Heart right ventricle (tissue), 16 donors: ENCODE results near the gene RPS6KA3. TPM values are rescaled to one million over a fixed set of nuclear protein-coding genes. Genes with fewer than 3 reads are reported as not detected.

Experiments used
- ATAC-seq, 8 donors: fragments of 200-7000 bp; cut with Tn5 transposase; one replicate each; pipeline ENCODE4 v1.9.1; 2020; ENCODE audit warnings: mild to moderate bottlenecking in 8 of 8, moderate library complexity in 8 of 8, moderate number of reproducible peaks in 1 of 8
- DNase-seq, 2 donors: peaks; one replicate each; pipeline ENCODE4 v3.0.0-alpha.2; 2020
- H3K27ac ChIP-seq, 10 donors: fragments of 200-600 bp; sonication (generic) in 2 of 10; one replicate each; pipeline versions ENCODE4 v1.5.0 to v1.8.0; 2020 to 2022; ENCODE audit warnings: mild to moderate bottlenecking in 3 of 10
- H3K27me3 ChIP-seq, 7 donors: fragments of 200-600 bp; one replicate each; pipeline ENCODE4 v1.8.0; 2021 to 2022; ENCODE audit warnings: mild to moderate bottlenecking in 2 of 7
- H3K36me3 ChIP-seq, 9 donors: fragments of 200-600 bp; sonication (generic) in 1 of 9; one replicate each; pipeline versions ENCODE4 v1.5.0 to v1.8.0; 2020 to 2022; ENCODE audit warnings: mild to moderate bottlenecking in 2 of 9
- H3K4me1 ChIP-seq, 9 donors: fragments of 200-600 bp; sonication (generic) in 1 of 9; one replicate each; pipeline versions ENCODE4 v1.5.0 to v1.8.0; 2020 to 2022; ENCODE audit warnings: mild to moderate bottlenecking in 4 of 9
- H3K4me3 ChIP-seq, 10 donors: fragments of 200-600 bp; sonication (generic) in 2 of 10; one replicate each; pipeline versions ENCODE4 v1.5.0 to v1.8.0; 2020 to 2022; ENCODE audit warnings: mild to moderate bottlenecking in 7 of 10, moderate library complexity in 2 of 10
- H3K9me3 ChIP-seq, 11 donors: fragments of 200-600 bp in 10 of 11; sonication (generic) in 2 of 11; one replicate each; pipeline versions ENCODE4 v1.5.0 to v1.8.0; 2013 to 2022; ENCODE audit warnings: mild to moderate bottlenecking in 2 of 11, control low read depth in 1 of 11, moderate library complexity in 1 of 11
- WGBS, 2 donors: extraction: QIAGEN DNeasy Blood & Tissue Kit; methylation state at CpG; one replicate each; pipeline ENCODE4 v1.1.7; 2013; ENCODE audit warnings: inconsistent platforms in 1 of 2; 5-methylcytosine and 5-hydroxymethylcytosine counted together
- intact Hi-C, 10 donors: fragments of 100-400 bp; cut with DNase I; formaldehyde crosslinking; loops; one replicate each; pipeline versions ENCODE4 v1.11.1 to v1.14.2; 2022
- polyA plus RNA-seq, 2 donors: library from polyadenylated mRNA; stranded (reverse); fragments of 200-250 nt; gene quantifications; one replicate each; pipeline ENCODE4 v1.2.3, GENCODE V29; 2013
- total RNA-seq, 10 donors: library from RNA; stranded (reverse); fragmentation: NEBNext Ultra II Directional in 3 of 10; extraction: Animal tissue kit (Norgen Biotek cat#: 25700) in 3 of 10; gene quantifications; one replicate each; pipeline versions ENCODE4 v1.2.1 to v1.2.4, GENCODE V29; 2021 to 2023
- TF ChIP-seq, protein P1 (sequence below), 9 donors: fragments of 200-600 bp; sonication (generic) in 2 of 9; IDR thresholded peaks; one replicate each; pipeline versions ENCODE4 v1.5.0 to v1.8.0; 2021 to 2022; ENCODE audit warnings: antibody characterized with exemption in 9 of 9, mild to moderate bottlenecking in 5 of 9, moderate library complexity in 1 of 9
- donor health status: Arrhythmogenic right ventricular cardiomyopathy.
- donor health status: ischemic (EF 13 %, LVEDD 7.1; RV severe dilation, severe dysfunction).
- donor health status: healthy with polysubstance abuse.
- donor health status: DM: no; HTN: yes; CAD: no.
- donor health status: DM: no; HTN: no; CAD: no.
- donor health status: ischemic (EF 25% LVEDD 6.9; RV normal size, moderate dysfunction).
- donor health status: ischemic (EF 25% LVEDD 5.7; RV mildly dilated, moderate dysfunction).
- donor health status: healthy.
- donor health status: DM: yes; HTN: yes; CAD: no.
- donor health status: Ischemic cardiomyopathy.
- donor health status: ischemic (EF 35%, LVEDD 5.7; RV mildly dilated, moderate dysfunction).
- donor health status: nonischemic (EF 11% LVEDD 7.7; RV severe dilation, severe dysfunction).
- donor health status: DM: yes; HTN: yes; CAD: no.
- donor health status: PGD.
- donor health status: ischemic (EF 29% LVEDD 5.4; RV normal size, mild dysfunction).
- donor health status: nonischemic (EF 23%, LVEDD 6.1; RV moderate dilation, normal function).

RPS6KA3 gene
- total and polyA plus RNA-seq, 12 donors: 6.7 to 42.5 (median 35.0) TPM

DNA sequence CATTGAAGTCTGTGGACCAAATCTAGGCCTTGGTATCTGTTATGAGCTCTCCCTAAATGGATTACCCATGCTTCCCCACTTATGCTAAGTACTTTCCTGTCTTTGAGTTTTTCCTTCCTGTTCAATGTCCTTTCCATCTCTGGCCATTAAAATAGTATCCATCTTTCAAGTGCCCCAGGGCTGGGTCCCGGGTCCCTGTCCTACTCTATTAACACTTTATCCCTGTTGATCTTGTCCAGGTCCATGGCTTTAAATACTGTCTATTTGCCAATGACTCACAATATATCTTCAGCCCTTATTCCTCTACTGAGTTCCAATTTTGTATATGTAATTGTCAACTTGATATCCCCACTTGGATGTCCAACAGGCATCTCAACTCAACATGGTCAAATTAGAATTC lies 17.7 kb upstream of the RPS6KA3 start:
- TF ChIP-seq, protein P1, sequence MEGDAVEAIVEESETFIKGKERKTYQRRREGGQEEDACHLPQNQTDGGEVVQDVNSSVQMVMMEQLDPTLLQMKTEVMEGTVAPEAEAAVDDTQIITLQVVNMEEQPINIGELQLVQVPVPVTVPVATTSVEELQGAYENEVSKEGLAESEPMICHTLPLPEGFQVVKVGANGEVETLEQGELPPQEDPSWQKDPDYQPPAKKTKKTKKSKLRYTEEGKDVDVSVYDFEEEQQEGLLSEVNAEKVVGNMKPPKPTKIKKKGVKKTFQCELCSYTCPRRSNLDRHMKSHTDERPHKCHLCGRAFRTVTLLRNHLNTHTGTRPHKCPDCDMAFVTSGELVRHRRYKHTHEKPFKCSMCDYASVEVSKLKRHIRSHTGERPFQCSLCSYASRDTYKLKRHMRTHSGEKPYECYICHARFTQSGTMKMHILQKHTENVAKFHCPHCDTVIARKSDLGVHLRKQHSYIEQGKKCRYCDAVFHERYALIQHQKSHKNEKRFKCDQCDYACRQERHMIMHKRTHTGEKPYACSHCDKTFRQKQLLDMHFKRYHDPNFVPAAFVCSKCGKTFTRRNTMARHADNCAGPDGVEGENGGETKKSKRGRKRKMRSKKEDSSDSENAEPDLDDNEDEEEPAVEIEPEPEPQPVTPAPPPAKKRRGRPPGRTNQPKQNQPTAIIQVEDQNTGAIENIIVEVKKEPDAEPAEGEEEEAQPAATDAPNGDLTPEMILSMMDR (IDR thresholded peaks at IDR 0.05): no peak
- no peaks in the 10 kb centered on the region for H3K4me1 ChIP-seq
- intact Hi-C loops: no loop called here
- peaks cover 0 to 4% (median 0%) of the 10 kb centered on the region in 11 donors for H3K9me3 ChIP-seq
- 65 to 72% methylated on average over 1 of the region's 1 CpG for WGBS, 2 donors
- H3K36me3 ChIP-seq: no peaks in the 10 kb centered on the region
- no peak for ATAC-seq
- H3K27ac ChIP-seq: no peak overlapping the region
- H3K27me3 ChIP-seq: peaks cover 0 to 7% (median 0%) of the 10 kb centered on the region in 7 donors
- DNase-seq: no peak
- no peak overlapping the region for H3K4me3 ChIP-seq

DNA sequence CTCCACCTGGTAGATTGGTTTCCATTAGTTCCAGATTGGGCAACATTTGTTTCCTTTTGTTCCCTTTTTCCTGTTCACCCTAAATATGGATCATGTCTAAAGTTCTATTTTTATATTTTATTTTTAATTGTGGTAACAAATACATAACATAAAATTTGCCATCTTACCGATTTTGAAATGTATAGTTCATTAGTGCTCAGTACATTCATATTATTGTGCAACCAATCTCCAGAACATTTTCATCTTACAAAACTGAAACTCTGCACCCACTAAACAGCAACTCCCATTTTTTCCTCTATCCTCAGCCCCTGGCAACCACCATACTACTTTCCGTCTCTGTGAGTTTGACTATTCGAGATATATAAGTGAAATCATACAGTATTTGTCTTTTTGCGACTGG lies 14.2 kb upstream of the RPS6KA3 start:
- DNase-seq: no peak
- WGBS, 2 donors: 76 to 86% methylated on average over 4 of the region's 4 CpGs
- TF ChIP-seq, protein P1 (IDR thresholded peaks at IDR 0.05): no peak
- Histone ChIP-seq H3K4me3 (no peak overlapping the region), H3K4me1 (no peaks in the 10 kb centered on the region), H3K36me3 (no peaks in the 10 kb centered on the region), H3K27me3 (no peaks in the 10 kb centered on the region), H3K27ac (no peak overlapping the region), H3K9me3 (peaks cover 0 to 4% (median 0%) of the 10 kb centered on the region in 11 donors)
- intact Hi-C loops: no loop called here
- ATAC-seq: no peak

DNA sequence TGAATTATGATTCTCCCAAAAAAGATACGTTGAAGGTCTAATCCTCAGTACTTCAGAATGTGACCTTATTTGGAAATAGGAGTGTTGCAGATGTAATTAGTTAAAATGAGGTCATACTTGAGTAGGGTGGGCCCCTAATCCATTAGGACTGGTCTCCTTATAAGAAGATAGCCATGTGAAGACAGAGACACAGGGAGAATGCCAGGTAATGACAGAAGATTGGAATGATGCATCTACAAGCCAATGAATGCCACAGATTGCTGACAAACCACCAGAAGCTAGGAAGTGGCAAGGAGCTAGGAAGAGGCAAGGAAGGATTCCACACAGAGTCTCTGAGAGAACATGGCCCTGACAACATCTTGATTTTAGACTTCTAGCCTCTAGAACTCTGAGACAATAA lies 7.4 kb upstream of the RPS6KA3 start:
- Histone ChIP-seq H3K27me3 (peaks cover 0 to 32% (median 0%) of the 10 kb centered on the region in 7 donors), H3K4me1 (no peaks in the 10 kb centered on the region), H3K9me3 (peaks cover 0 to 4% (median 0%) of the 10 kb centered on the region in 11 donors), H3K4me3 (no peak overlapping the region), H3K36me3 (no peaks in the 10 kb centered on the region), H3K27ac (no peak overlapping the region)
- 67 to 68% methylated on average over 1 of the region's 1 CpG for WGBS, 2 donors
- DNase-seq: no peak
- no peak for ATAC-seq
- intact Hi-C loops: loop anchor here in 2 of 10 donors (5.0 to 10.0 kb wide), 2 partner anchors 101 to 163 kb away; no protein-coding TSS in a partner anchor
- TF ChIP-seq, protein P1 (IDR thresholded peaks at IDR 0.05): no peak

DNA sequence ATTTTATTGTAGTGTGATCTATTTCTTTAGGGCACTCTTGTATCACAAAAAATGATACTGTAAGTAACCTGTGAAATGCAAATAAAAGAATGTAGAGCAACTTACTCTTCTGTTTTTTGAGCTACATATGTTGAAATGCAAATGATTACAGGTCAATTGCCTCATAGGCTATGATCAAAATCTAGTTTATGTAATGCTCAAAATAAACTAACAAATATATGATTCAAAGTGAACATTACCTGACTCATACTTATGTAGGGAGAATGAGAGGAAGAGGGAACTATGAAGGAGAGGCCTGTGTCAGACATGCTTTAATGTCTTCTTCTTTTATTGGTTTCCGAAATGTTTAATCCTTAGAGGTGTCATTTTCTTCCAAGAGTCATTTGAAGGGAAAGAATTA lies 5.0 kb upstream of the RPS6KA3 start:
- 84 to 95% methylated on average over 1 of the region's 1 CpG for WGBS, 2 donors
- intact Hi-C loops: loop anchor here in 2 of 10 donors (5.0 to 10.0 kb wide), 2 partner anchors 103 to 166 kb away; no protein-coding TSS in a partner anchor
- Histone ChIP-seq H3K4me3 (no peak overlapping the region), H3K27me3 (peaks cover 0 to 45% (median 0%) of the 10 kb centered on the region in 7 donors), H3K4me1 (no peaks in the 10 kb centered on the region), H3K36me3 (no peaks in the 10 kb centered on the region), H3K9me3 (no peaks in the 10 kb centered on the region), H3K27ac (no peak overlapping the region)
- ATAC-seq (no peak), DNase-seq (no peak)
- TF ChIP-seq, protein P1 (IDR thresholded peaks at IDR 0.05): no peak
